Right cardiac atrium (tissue), 5 donors: ENCODE results near the gene TK1. TPM values are rescaled to one million over a fixed set of nuclear protein-coding genes. Genes with fewer than 3 reads are reported as not detected.
"Not testable (repeated sequence)": the region's sequence is repeated elsewhere in the genome, so short reads cannot be mapped to it uniquely, and the experiment has no call there.

Experiments
- ATAC-seq, 2 donors: fragments of 200-7000 bp; cut with Tn5 transposase; one replicate each; pipeline versions ENCODE4 v1.8.0 to v1.9.1; 2020; ENCODE audit warnings: moderate library complexity in 2 of 2, mild to moderate bottlenecking in 1 of 2
- DNase-seq, 3 donors: peaks; one replicate each; pipeline ENCODE4 v3.0.0-alpha.2; 2020
- H3K27ac ChIP-seq: one replicate; pipeline ENCODE4 v1.5.1; 2013; ENCODE audit warnings: mild to moderate bottlenecking, low read length, control low read depth, moderate library complexity
- H3K27me3 ChIP-seq: one replicate; pipeline ENCODE4 v1.6.1; 2013; ENCODE audit not compliant: control insufficient read depth, insufficient read depth
- H3K4me1 ChIP-seq: one replicate; pipeline ENCODE4 v1.6.1; 2013; ENCODE audit warnings: low read length; ENCODE audit not compliant: control insufficient read depth, insufficient read depth
- H3K4me3 ChIP-seq: one replicate; pipeline ENCODE4 v1.5.1; 2013; ENCODE audit warnings: low read length, control low read depth
- H3K9me3 ChIP-seq: one replicate; pipeline ENCODE4 v1.6.1; 2013; ENCODE audit warnings: low read length; ENCODE audit not compliant: control insufficient read depth
- WGBS: extraction: QIAGEN DNeasy Blood & Tissue Kit; methylation state at CpG from one replicate; pipeline ENCODE4 v1.1.7; 2013; 5-methylcytosine and 5-hydroxymethylcytosine counted together
- intact Hi-C, 4 donors: fragments of 100-400 bp; cut with DNase I; formaldehyde crosslinking; loops; one replicate each; pipeline versions ENCODE4 v1.11.0 to v1.14.0; 2022 to 2023
- long read RNA-seq, 4 donors: library from polyadenylated mRNA; unstranded; transcript quantifications; one replicate each; pipeline ENCODE4 v2.0.0, GENCODE V29; 2020 to 2021
- polyA plus RNA-seq: library from polyadenylated mRNA; stranded (reverse); fragments of 200-250 nt; gene quantifications from one replicate; pipeline ENCODE4 v1.2.3, GENCODE V29; 2013
- total RNA-seq, 4 donors: library from RNA; stranded (reverse); fragmentation: NEBNext Ultra II Directional; extraction: Animal tissue kit (Norgen Biotek cat#: 25700); gene quantifications; one replicate each; pipeline ENCODE4 v1.2.1, GENCODE V29; 2021
- donor health status: healthy with polysubstance abuse.
- donor health status: DM: no; HTN: yes; CAD: no.
- donor health status: DM: no; HTN: no; CAD: no.
- donor health status: DM: no; HTN: yes; CAD: no; lungs with severe emphysema.
- donor health status: DM: yes; HTN: yes; CAD: no.

TK1 gene, protein sequence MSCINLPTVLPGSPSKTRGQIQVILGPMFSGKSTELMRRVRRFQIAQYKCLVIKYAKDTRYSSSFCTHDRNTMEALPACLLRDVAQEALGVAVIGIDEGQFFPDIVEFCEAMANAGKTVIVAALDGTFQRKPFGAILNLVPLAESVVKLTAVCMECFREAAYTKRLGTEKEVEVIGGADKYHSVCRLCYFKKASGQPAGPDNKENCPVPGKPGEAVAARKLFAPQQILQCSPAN
- total RNA-seq = 1 to 10 TPM in 2 of 4 donors, under 1 TPM in 2; 0.51 to 5.2 (median 1.9) TPM
- polyA plus RNA-seq = 1.2 TPM
- long read RNA-seq, donor 1, transcript TK1-201 (7 exons, 1,628 nt) = major isoform, 11 of 12 reads
- long read RNA-seq, donor 1, partial matches to known transcripts = 1 of 12 reads
- long read RNA-seq, donor 1, other reads (novel, unspliced or antisense) = 0 of 12 reads
- long read RNA-seq, donor 2, transcript TK1-201 (7 exons, 1,628 nt) = major isoform, 6 of 6 reads
- long read RNA-seq, donor 2, partial matches to known transcripts = 0 of 6 reads
- long read RNA-seq, donor 2, other reads (novel, unspliced or antisense) = 0 of 6 reads
- long read RNA-seq, donor 3, transcript TK1-201 (7 exons, 1,628 nt) = major isoform, 11 of 13 reads
- long read RNA-seq, donor 3, partial matches to known transcripts = 0 of 13 reads
- long read RNA-seq, donor 3, other reads (novel, unspliced or antisense) = 2 of 13 reads
- long read RNA-seq, donor 4 = 0 reads

GRCh38 chr17:78186692-78187595, at the start of gene TK1, which contains the start of gene AFMID:
TSS of gene TK1 (minus strand) at chr17:78187052. CDS start at chr17:78186994, 58 bp downstream.
TSS of gene AFMID (plus strand) at chr17:78187362. CDS start at chr17:78187371, 9 bp downstream.
- intact Hi-C loops = no loop called here
- peak; percentile 97 to 99 (median 98) for DNase-seq
- ATAC-seq = peak; percentile 97 to 98
- Histone ChIP-seq H3K4me1 (no peaks in the 10 kb centered on the region), H3K27me3 (no peaks in the 10 kb centered on the region), H3K4me3 (peak within 1 kb of the TSS; percentile 61), H3K27ac (peak within 1 kb of the TSS; percentile 50), H3K9me3 (no peaks in the 10 kb centered on the region)
- WGBS = 4% methylated on average over 57 of the region's 57 CpGs

- Histone ChIP-seq H3K27ac (no peak overlapping the region), H3K9me3 (no peaks in the 10 kb centered on the region), H3K27me3 (no peaks in the 10 kb centered on the region), H3K4me1 (no peaks in the 10 kb centered on the region), H3K4me3 (no peak overlapping the region)
- intact Hi-C loops = no loop called here
- DNase-seq (no peak), ATAC-seq (no peak)
- 91% methylated on average over 8 of the region's 8 CpGs for WGBS
Measured at GRCh38 chr17:78235885-78236284, 49.0 kb upstream of the TK1 start.

DNA sequence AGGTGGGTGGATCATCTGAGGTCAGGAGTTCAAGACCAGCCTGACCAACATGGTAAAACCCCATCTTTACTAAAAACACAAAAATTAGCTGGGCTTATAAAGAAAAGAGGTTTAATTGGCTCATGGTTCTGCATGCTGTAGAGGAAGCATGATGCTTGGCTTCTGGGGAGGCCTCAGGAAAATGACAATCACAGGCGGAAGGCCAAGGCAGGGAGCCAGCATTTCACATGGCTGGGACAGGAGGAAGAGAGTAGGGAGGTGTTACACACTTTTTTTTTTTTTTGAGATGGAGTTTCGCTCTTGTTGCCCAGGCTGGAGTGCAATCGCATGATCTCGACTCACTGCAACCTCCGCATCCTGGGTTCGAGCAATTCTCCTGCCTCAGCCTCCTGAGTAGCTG, 48.2 kb upstream of the TK1 start:
- H3K4me3 ChIP-seq, H3K9me3 ChIP-seq, intact Hi-C loops, H3K27me3 ChIP-seq, H3K4me1 ChIP-seq, H3K27ac ChIP-seq: not testable (repeated sequence)
- WGBS = 75% methylated on average over 6 of the region's 6 CpGs
- ATAC-seq (peak; percentile 50 to 74), DNase-seq (peak; percentile 59 to 84 (median 81))

- ATAC-seq (no peak), DNase-seq (no peak)
- intact Hi-C loops = no loop called here
- WGBS = 81% methylated on average over 17 of the region's 17 CpGs
- H3K27me3 ChIP-seq = no peaks in the 10 kb centered on the region
- no peaks in the 10 kb centered on the region for H3K9me3 ChIP-seq
- H3K27ac ChIP-seq = no peak overlapping the region
- H3K4me1 ChIP-seq = no peaks in the 10 kb centered on the region
- no peak overlapping the region for H3K4me3 ChIP-seq
Measured at GRCh38 chr17:78234261-78234865, 47.5 kb upstream of the TK1 start.

DNA sequence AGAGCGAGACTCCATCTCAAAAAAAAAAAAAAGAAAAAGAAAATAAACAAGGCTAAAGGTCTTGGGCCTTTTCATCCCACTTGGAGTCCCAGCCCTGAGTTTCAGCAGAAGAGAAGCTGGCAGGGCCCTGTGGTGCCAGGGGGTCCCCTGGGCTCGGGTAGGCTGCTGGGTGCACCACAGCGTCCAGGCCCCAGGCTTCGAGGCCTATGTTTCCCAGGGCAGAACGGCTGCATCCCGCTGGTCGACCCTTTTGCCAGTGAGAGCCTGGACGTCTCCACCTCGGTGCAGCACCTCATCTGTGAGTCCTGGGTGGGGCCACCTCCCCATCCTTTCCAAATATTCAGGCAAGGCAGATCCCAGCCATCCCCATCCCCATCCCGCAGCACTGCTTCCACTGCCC, 46.8 kb upstream of the TK1 start:
- Histone ChIP-seq H3K27ac (no peak overlapping the region), H3K27me3 (no peaks in the 10 kb centered on the region), H3K4me1 (no peaks in the 10 kb centered on the region), H3K9me3 (no peaks in the 10 kb centered on the region), H3K4me3 (no peak overlapping the region)
- intact Hi-C loops = no loop called here
- DNase-seq (no peak), ATAC-seq (no peak)
- WGBS = 93% methylated on average over 10 of the region's 10 CpGs

- no peak overlapping the region for H3K27ac ChIP-seq
- WGBS = 95% methylated on average over 2 of the region's 2 CpGs
- DNase-seq = no peak
- no peak overlapping the region for H3K4me3 ChIP-seq
- no peaks in the 10 kb centered on the region for H3K27me3 ChIP-seq
- no peak for ATAC-seq
- no peaks in the 10 kb centered on the region for H3K4me1 ChIP-seq
- intact Hi-C loops = no loop called here
- no peaks in the 10 kb centered on the region for H3K9me3 ChIP-seq
Measured at GRCh38 chr17:78232859-78233173, 46.0 kb upstream of the TK1 start.

- H3K27ac ChIP-seq = no peak overlapping the region
- no peak overlapping the region for H3K4me3 ChIP-seq
- intact Hi-C loops = no loop called here
- H3K4me1 ChIP-seq = no peaks in the 10 kb centered on the region
- 15% methylated on average over 55 of the region's 55 CpGs for WGBS
- H3K9me3 ChIP-seq = no peaks in the 10 kb centered on the region
- no peak for ATAC-seq
- no peak for DNase-seq
- H3K27me3 ChIP-seq = no peaks in the 10 kb centered on the region
Measured at GRCh38 chr17:78231991-78232858, 45.4 kb upstream of the TK1 start.

DNA sequence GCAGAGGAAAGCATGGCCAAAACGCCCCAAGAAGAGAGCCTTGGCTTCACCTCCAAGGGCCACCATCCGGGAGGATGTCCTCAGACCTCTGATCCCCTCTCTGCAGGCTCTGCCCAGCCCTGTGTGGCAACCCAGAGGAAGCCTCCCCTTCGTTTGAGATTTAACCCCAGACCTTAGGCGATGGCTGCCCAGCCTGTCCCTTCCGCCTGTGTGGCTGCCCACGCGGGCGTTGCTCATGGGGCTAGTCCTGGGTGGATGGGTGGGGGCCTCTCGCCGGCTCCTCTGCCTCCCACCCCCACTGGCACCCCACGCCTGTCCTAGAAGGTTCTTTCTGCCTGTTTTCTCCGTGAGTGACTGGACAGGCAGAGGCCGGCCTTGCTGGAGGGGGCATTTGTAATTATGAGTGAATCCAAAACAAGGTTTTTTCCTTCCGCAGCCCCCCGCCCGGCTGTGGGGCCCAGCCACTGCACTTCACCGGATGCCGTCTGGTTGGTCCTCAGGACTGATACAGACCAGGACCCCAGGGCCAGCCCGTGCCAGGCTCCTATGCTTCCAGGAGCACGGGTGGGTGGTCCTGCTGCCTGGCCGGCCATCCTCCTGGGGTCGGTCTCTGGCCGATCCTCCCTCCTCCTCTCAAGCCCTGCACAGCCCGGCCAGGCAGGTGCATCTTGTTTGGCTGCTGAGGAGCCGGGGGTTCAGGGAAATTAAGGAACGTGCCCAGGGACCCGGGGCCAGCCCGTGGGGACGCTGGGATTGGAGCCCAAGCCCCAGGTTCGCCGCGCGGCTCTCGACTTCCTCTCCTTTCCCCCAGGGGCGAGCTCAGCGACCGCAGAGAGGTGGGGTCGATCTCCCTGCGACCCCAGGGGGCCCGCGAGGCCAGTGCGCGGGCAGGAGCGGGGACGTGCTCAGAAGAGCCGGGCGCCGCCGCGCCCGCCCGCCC, 44.4 kb upstream of the TK1 start, which contains the start of gene TMEM235:
Gene TMEM235, plus strand, starts transcription at position 636 of the 940 bp plus-strand sequence. CDS start 393 bp downstream, outside the sequence.
- WGBS = 22% methylated on average over 52 of the region's 52 CpGs
- H3K4me3 ChIP-seq = no peak within 1 kb of the TSS
- H3K9me3 ChIP-seq = no peaks in the 10 kb centered on the region
- ATAC-seq = no peak
- no peak for DNase-seq
- no peak within 1 kb of the TSS for H3K27ac ChIP-seq
- H3K27me3 ChIP-seq = no peaks in the 10 kb centered on the region
- H3K4me1 ChIP-seq = no peaks in the 10 kb centered on the region
- intact Hi-C loops = no loop called here

DNA sequence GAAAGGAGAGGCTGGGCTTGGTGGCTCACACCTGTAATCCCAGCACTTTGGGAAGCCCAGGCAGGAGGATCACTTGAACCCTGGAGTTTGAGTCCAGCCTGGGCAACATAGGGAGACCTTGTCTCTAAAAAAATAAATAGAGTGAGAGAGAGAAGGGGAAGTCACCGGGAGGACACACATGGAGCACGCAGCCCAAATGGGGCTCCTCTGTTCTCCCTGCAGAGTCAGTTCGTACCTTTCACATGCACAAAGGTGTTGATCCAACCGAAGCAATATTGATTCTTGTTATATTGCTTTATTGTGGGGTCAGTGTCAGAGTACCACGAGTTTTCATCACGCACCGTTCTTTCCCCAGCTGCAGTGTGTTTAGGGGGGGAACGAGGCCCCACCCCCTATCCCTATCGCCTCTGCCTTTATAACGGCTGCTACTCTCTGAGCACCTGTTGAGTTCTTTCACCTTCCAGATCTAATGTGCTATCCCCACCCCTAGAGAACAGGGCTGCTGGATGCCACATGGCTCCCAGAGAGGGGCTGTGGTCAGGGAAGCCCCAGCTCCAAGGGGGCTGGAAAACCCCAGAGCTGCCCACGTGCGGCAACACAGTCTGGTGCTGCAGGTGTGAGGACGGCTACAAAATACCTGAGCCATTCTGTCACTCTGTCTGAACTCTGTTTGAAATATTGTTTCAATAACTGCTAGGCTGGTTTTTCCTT, 43.6 kb upstream of the TK1 start:
- no peaks in the 10 kb centered on the region for H3K9me3 ChIP-seq
- no peak for DNase-seq
- intact Hi-C loops = no loop called here
- no peak for ATAC-seq
- no peak overlapping the region for H3K27ac ChIP-seq
- 76% methylated on average over 13 of the region's 13 CpGs for WGBS
- H3K27me3 ChIP-seq = no peaks in the 10 kb centered on the region
- no peaks in the 10 kb centered on the region for H3K4me1 ChIP-seq
- no peak overlapping the region for H3K4me3 ChIP-seq
